ENCODE measurements around the gene EIF2AK3.
A peak's percentile ranks its signal among the peaks of the same experiment; 100 is the strongest.

The EIF2AK3 gene

DNA sequence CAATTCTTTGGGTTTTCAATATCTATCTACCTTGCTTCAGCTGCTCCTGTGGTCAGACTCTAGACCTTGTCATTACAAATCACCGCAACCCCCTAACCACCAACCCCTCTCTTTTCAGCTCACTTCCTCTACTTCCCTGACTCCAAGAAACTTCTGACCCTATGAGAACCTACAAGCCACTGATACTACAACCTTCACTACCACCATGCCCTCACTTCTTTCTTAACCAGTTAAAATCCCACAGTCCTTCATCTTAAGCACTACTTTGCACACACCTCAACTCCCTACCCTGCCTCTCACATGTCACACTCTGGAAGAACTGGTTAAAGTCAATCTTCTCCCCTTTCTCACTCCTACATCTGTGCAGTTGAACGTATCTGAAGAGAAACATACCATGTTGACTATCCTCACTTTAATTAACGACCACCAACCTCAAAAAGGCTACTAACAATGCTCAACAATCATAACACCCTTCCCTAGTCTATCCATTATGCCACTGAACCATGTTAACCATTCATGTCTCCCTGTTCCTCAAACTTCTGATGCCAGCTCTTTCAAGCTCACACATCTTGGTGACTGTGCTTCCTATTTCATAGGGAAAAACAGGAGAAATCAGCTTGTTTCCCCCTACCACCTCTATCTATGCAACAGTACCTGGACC is 12.6 kb downstream of the EIF2AK3 start:
- H3K27me3 ChIP-seq (ENCODE audit: insufficient read depth, low read length): no peaks in the 10 kb centered on the region
- 91% methylated on average over 3 of the region's 3 CpGs for WGBS
- no peaks in the 10 kb centered on the region for H3K9me3 ChIP-seq (ENCODE audit: insufficient read depth, low read depth, low read length)
- H3K4me3 ChIP-seq (ENCODE audit: low read length): no peak overlapping the region
- H3K27ac ChIP-seq (ENCODE audit: low read depth, low read length): no peak overlapping the region
- H3K4me1 ChIP-seq (ENCODE audit: insufficient read depth, low read length): no peaks in the 10 kb centered on the region
- H3K9ac ChIP-seq (ENCODE audit: low read depth, low read length): no peak overlapping the region
- H3K36me3 ChIP-seq (ENCODE audit: insufficient read depth, low read length): peaks cover 16% of the 10 kb centered on the region

DNA sequence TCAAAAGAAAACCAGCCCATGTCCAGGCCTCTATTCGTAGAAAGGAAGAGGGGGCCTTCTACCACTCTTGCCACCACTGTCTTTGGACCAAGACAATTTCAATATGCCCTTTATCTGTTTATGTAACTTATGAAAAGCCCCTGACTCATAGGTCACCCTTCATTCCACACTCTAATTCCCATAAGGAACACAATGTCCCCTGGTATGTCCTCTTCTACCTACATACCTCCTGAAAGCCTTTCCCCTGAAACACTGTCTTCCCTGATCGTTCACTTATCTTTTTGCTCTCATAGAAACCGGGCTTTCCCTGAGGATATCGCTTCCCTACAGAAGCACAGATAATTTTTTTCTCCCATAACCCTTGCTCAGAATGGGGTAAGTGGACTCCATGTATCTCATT is 13.3 kb downstream of the EIF2AK3 start:
- WGBS: 97% methylated on average over 4 of the region's 4 CpGs

DNA sequence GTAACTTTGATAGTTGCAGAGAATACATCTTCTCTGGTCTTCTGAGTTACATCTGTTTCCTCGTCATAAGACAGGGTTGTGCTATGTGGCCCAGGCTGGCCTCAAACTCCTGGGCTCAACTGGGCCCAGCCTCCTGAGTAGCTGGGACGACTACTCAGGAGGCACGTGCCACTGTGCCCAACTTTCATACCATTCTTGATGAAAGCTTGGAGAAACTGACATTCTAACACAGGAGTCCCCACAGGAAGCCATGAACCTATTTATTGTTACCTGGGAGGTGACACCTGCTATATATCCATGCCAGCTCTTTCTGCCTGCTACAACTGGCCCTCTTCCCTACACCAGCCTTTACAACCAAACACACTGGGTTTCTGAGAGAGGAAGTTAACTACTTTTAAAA is 19.1 kb downstream of the EIF2AK3 start:
- WGBS: 92% methylated on average over 3 of the region's 3 CpGs
- no peak overlapping the region for H3K4me3 ChIP-seq (ENCODE audit: low read length)

More for the DNA sequence above, 13.3 kb downstream of the EIF2AK3 start:
- no peaks in the 10 kb centered on the region for H3K9me3 ChIP-seq (ENCODE audit: insufficient read depth, low read depth, low read length)
- H3K27ac ChIP-seq (ENCODE audit: low read depth, low read length): no peak overlapping the region
- no peak overlapping the region for H3K9ac ChIP-seq (ENCODE audit: low read depth, low read length)
- no peaks in the 10 kb centered on the region for H3K27me3 ChIP-seq (ENCODE audit: insufficient read depth, low read length)
- peaks cover 16% of the 10 kb centered on the region for H3K36me3 ChIP-seq (ENCODE audit: insufficient read depth, low read length)
- H3K4me3 ChIP-seq (ENCODE audit: low read length): no peak overlapping the region
- no peaks in the 10 kb centered on the region for H3K4me1 ChIP-seq (ENCODE audit: insufficient read depth, low read length)

DNA sequence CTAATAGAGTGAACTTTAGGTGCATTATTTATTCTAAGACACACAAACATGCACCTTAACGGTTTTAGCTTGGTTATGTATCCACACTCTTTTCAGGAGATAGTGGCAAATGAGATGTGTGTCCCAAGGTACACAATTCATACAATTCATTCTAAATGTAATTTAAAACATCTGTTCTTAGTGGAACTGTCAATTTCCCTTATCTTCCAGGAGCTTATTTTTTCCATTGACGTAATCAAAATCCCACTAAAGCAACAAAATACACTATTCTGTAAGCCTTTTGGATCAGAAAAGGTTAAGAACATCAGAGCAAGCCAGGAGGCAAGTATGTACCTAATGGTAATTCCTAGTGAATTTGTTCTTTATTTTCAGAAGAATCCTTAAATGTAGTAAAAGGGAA is 19.8 kb downstream of the EIF2AK3 start:
- Histone ChIP-seq H3K4me3 (ENCODE audit: low read length) (no peak overlapping the region), H3K27ac (ENCODE audit: low read depth, low read length) (no peak overlapping the region), H3K27me3 (ENCODE audit: insufficient read depth, low read length) (no peaks in the 10 kb centered on the region), H3K4me1 (ENCODE audit: insufficient read depth, low read length) (peaks cover 19% of the 10 kb centered on the region), H3K9me3 (ENCODE audit: insufficient read depth, low read depth, low read length) (no peaks in the 10 kb centered on the region), H3K9ac (ENCODE audit: low read depth, low read length) (no peak overlapping the region), H3K36me3 (ENCODE audit: insufficient read depth, low read length) (peaks cover 6% of the 10 kb centered on the region)
- 96% methylated on average over 1 of the region's 2 CpGs for WGBS

More for the DNA sequence above, 19.1 kb downstream of the EIF2AK3 start:
- no peaks in the 10 kb centered on the region for H3K9me3 ChIP-seq (ENCODE audit: insufficient read depth, low read depth, low read length)
- no peaks in the 10 kb centered on the region for H3K27me3 ChIP-seq (ENCODE audit: insufficient read depth, low read length)
- peaks cover 12% of the 10 kb centered on the region for H3K4me1 ChIP-seq (ENCODE audit: insufficient read depth, low read length)
- no peak overlapping the region for H3K27ac ChIP-seq (ENCODE audit: low read depth, low read length)
- H3K9ac ChIP-seq (ENCODE audit: low read depth, low read length): no peak overlapping the region
- peaks cover 13% of the 10 kb centered on the region for H3K36me3 ChIP-seq (ENCODE audit: insufficient read depth, low read length)

GRCh38 chr2:88606371-88607030 is 20.8 kb downstream of the EIF2AK3 start:
- Histone ChIP-seq H3K9ac (ENCODE audit: low read depth, low read length) (no peak overlapping the region), H3K27me3 (ENCODE audit: insufficient read depth, low read length) (no peaks in the 10 kb centered on the region), H3K36me3 (ENCODE audit: insufficient read depth, low read length) (no peaks in the 10 kb centered on the region), H3K9me3 (ENCODE audit: insufficient read depth, low read depth, low read length) (no peaks in the 10 kb centered on the region), H3K4me3 (ENCODE audit: low read length) (no peak overlapping the region), H3K27ac (ENCODE audit: low read depth, low read length) (no peak overlapping the region), H3K4me1 (ENCODE audit: insufficient read depth, low read length) (peaks cover 26% of the 10 kb centered on the region)
- 100% methylated on average over 1 of the region's 3 CpGs for WGBS

- no peaks in the 10 kb centered on the region for H3K9me3 ChIP-seq (ENCODE audit: insufficient read depth, low read depth, low read length)
- H3K4me3 ChIP-seq (ENCODE audit: low read length): no peak overlapping the region
- peaks cover 54% of the 10 kb centered on the region for H3K4me1 ChIP-seq (ENCODE audit: insufficient read depth, low read length)
- no peak overlapping the region for H3K27ac ChIP-seq (ENCODE audit: low read depth, low read length)
- no peak overlapping the region for H3K9ac ChIP-seq (ENCODE audit: low read depth, low read length)
- H3K27me3 ChIP-seq (ENCODE audit: insufficient read depth, low read length): no peaks in the 10 kb centered on the region
- H3K36me3 ChIP-seq (ENCODE audit: insufficient read depth, low read length): no peaks in the 10 kb centered on the region
- 81% methylated on average over 4 of the region's 4 CpGs for WGBS
Observed at GRCh38 chr2:88603146-88603545, 24.1 kb downstream of the EIF2AK3 start.

- H3K4me1 ChIP-seq (ENCODE audit: insufficient read depth, low read length): peaks cover 60% of the 10 kb centered on the region
- H3K36me3 ChIP-seq (ENCODE audit: insufficient read depth, low read length): no peaks in the 10 kb centered on the region
- H3K27ac ChIP-seq (ENCODE audit: low read depth, low read length): peak overlapping the region; percentile 62
- WGBS: 79% methylated on average over 4 of the region's 4 CpGs
- H3K9me3 ChIP-seq (ENCODE audit: insufficient read depth, low read depth, low read length): no peaks in the 10 kb centered on the region
- H3K9ac ChIP-seq (ENCODE audit: low read depth, low read length): no peak overlapping the region
- H3K4me3 ChIP-seq (ENCODE audit: low read length): no peak overlapping the region
- no peaks in the 10 kb centered on the region for H3K27me3 ChIP-seq (ENCODE audit: insufficient read depth, low read length)
Observed at GRCh38 chr2:88602022-88602421, 25.2 kb downstream of the EIF2AK3 start.

DNA sequence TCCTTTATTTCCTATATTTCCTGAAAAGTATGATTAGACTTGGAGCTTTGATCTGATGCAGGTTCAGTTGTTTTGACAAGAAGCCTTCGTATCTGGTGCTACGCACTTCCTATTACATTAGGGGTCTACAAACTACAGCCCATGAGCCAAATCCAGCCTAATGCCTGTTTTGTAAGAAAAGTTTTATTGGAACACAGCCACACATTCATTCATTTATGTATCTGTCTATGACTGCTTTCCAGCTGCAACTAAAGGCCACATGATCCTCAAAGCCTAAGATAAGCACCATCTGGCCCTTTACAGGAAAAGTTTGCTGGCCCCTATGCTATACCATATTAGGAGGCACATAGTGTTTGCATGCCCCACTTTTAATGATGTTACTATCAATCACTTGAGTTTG is 26.0 kb downstream of the EIF2AK3 start:
- H3K9ac ChIP-seq (ENCODE audit: low read depth, low read length): peak overlapping the region; percentile 14; the same call in 1 of the 2 replicates
- WGBS: 93% methylated on average over 2 of the region's 2 CpGs
- H3K27me3 ChIP-seq (ENCODE audit: insufficient read depth, low read length): no peaks in the 10 kb centered on the region
- H3K9me3 ChIP-seq (ENCODE audit: insufficient read depth, low read depth, low read length): no peaks in the 10 kb centered on the region
- H3K36me3 ChIP-seq (ENCODE audit: insufficient read depth, low read length): no peaks in the 10 kb centered on the region
- H3K27ac ChIP-seq (ENCODE audit: low read depth, low read length): peak overlapping the region; percentile 31
- H3K4me1 ChIP-seq (ENCODE audit: insufficient read depth, low read length): peaks cover 67% of the 10 kb centered on the region
- no peak overlapping the region for H3K4me3 ChIP-seq (ENCODE audit: low read length)

DNA sequence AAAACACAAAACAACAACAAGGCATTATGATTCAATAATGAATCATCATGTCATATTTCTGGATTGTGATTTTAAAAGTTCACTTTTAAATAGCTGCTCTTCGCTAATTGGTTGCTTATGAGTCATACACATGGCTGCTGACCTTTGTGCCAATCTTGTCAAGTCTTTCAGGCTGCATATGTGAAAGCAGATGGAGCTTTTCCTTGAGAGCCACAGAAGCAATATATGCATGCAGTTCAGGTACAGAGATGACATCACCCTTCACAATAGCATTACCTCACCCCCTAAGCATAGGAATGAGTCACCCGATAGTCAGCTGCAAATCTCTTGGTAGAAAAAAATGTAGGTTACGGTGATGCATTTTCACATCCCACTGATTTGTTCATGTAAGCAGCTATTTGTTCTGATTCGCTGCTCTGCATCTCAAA is 27.2 kb downstream of the EIF2AK3 start:
- H3K4me3 ChIP-seq (ENCODE audit: low read length): no peak overlapping the region
- H3K9ac ChIP-seq (ENCODE audit: low read depth, low read length): no peak overlapping the region; the same call in 1 of the 2 replicates
- H3K4me1 ChIP-seq (ENCODE audit: insufficient read depth, low read length): peaks cover 71% of the 10 kb centered on the region

DNA sequence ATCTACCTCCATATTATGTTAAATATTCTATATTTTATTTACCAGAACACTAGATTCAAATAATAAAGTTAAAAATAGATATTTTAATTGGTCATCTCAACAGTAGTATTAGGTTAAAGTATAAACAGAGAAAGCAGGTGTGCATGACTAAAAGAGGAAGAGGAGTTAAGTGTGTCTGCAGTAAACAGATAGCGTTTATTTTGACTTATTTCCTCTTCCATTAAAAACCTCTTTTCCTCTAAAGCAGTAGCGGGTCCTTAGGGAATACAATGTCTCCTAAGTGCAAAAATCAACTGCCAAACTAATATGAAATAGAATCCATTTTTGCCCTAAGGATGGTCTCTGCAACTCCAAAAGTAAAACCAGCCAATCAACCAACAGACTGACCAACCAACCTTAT is 27.7 kb downstream of the EIF2AK3 start:
- Histone ChIP-seq H3K27me3 (ENCODE audit: insufficient read depth, low read length) (no peaks in the 10 kb centered on the region), H3K4me1 (ENCODE audit: insufficient read depth, low read length) (peaks cover 71% of the 10 kb centered on the region), H3K36me3 (ENCODE audit: insufficient read depth, low read length) (peaks cover 3% of the 10 kb centered on the region; the same call in 1 of the 2 replicates), H3K4me3 (ENCODE audit: low read length) (no peak overlapping the region), H3K9me3 (ENCODE audit: insufficient read depth, low read depth, low read length) (no peaks in the 10 kb centered on the region), H3K27ac (ENCODE audit: low read depth, low read length) (peak overlapping the region; percentile 67), H3K9ac (ENCODE audit: low read depth, low read length) (no peak overlapping the region; the same call in 1 of the 2 replicates)
- WGBS: 92% methylated on average over 2 of the region's 2 CpGs

More for the DNA sequence above, 27.2 kb downstream of the EIF2AK3 start:
- H3K36me3 ChIP-seq (ENCODE audit: insufficient read depth, low read length): 0 out of 2 replicates have a peak, but pooled peaks cover 2% of the 10 kb centered on the region
- peak overlapping the region; percentile 67 for H3K27ac ChIP-seq (ENCODE audit: low read depth, low read length)
- no peaks in the 10 kb centered on the region for H3K27me3 ChIP-seq (ENCODE audit: insufficient read depth, low read length)
- WGBS: 45% methylated on average over 4 of the region's 4 CpGs
- H3K9me3 ChIP-seq (ENCODE audit: insufficient read depth, low read depth, low read length): no peaks in the 10 kb centered on the region

- no peak overlapping the region for H3K4me3 ChIP-seq (ENCODE audit: low read length)
- peaks cover 50% of the 10 kb centered on the region for H3K4me1 ChIP-seq (ENCODE audit: insufficient read depth, low read length)
- H3K9me3 ChIP-seq (ENCODE audit: insufficient read depth, low read depth, low read length): no peaks in the 10 kb centered on the region
- H3K27ac ChIP-seq (ENCODE audit: low read depth, low read length): no peak overlapping the region
- H3K36me3 ChIP-seq (ENCODE audit: insufficient read depth, low read length): peaks cover 25% of the 10 kb centered on the region
- no peak overlapping the region for H3K9ac ChIP-seq (ENCODE audit: low read depth, low read length)
- no peaks in the 10 kb centered on the region for H3K27me3 ChIP-seq (ENCODE audit: insufficient read depth, low read length)
Observed at GRCh38 chr2:88597168-88597567, 30.1 kb downstream of the EIF2AK3 start.

Data from HUES64 (cell line).